HG03469 (cell line): ENCODE results near the gene ZNF219.

Experiments
- ATAC-seq: cut with Tn5 transposase; IDR thresholded peaks from one replicate; pipeline ENCODE4 v1.9.1; 2021; ENCODE audit warnings: mild to moderate bottlenecking, moderate library complexity, moderate number of reproducible peaks; ENCODE audit not compliant: unreplicated experiment

Gene ZNF219

DNA sequence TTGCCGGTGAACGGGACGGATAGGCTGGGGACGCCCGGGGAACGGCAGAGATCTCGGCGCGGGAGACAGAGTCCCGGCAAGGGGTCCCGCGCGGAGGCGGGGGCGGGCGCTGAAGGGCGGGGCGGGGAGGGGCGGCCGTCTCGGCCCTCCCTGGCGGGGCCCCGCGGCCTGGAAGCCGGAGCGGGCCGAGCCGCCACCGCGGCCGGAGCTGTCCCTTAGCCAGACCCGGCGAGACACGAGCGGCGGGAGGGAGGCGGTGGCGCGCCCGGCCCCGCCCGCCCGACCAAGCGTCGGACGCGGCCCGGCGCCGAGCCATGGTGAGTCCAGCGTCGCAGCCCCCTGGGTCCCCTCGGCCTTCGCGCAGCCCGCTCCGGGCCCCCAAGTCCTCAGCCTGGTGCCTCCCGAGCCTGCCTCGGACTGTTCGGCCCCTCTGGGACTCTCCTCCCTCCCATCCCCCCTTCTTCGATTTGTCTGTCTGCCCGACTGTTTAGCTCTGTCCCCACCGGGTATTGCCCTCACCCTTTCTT is 28.3 kb downstream of the ZNF219 start, which contains the start of gene ARHGEF40:
TSS of gene ARHGEF40 (plus strand) at position 222 of the 527 bp plus-strand sequence. CDS start at position 315, 93 bp downstream.
- no peak for ATAC-seq

DNA sequence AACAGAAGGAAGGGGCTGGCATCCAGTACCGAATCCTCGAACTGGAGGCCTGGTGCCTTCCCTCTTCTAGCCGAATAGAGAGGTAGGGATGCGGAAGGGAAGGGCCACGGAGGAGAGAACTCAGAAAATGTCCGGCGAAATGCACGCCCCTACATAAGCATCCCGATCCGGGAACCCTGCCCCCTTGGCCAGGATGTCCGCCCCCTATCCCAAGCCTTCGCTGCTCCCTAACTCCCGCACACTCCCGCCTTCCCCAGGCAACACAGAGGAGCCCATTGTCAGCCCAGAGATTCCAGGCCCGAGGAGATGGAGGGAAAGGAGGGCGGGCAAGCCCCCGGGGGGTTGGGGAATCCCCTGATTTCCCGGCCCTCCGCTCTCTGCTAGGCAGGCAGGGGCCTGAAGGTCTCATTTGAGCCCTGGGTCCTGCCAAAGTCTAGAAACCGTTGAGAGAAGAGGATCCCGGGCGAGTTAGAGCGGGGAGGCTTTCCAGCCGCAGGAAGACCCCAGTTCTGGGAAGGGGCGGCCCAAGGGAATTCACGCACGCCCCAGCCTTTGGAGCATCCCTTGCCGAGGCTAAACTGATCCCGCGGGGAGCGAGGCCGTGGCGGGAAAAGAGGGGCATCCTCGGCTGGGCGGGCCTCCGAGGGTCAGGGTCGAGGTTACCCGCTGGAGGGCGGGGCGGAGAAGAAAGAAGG is 28.9 kb downstream of the ZNF219 start:
- ATAC-seq = no peak

DNA sequence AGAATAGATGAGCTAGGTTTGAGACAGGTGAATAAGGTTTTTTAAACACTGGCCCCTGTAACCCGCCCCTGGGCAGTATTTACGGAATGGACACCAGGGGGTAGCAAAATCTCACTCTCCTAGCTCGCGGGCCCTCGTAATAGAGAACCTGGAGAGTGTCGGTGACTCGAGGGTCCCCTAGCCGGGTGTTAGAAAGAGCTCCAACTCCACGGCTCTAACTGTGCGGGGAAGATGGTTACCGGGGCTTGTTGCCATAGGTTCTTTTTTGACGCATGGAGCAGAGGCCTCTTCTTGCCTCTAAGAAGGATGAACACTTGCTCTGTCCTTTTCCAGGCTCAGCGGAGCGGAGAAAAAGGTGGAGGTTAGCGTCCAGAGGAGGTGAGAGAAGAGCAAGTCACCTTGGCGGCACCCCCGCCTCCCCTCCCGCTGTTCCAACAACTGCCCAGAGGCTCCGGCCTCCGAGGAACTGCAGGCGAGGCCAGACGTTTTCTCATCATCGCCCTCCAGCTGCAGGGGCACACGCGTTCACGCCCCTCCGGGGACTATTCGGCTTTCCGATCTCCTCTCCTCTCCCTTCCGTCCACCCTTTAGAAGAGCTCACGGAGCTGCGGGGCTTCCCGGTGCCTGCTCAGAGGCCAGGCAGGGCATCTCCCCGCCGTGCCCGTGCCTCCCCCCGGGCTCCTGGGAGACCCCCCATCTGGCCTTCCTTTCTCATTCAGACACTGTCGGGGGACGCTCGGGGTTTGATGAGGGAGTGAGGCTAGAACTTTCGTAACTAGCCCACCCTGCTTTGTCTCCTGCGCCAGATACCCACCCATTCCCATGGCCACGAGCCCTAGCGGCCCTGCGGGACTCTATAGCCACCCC is 29.7 kb downstream of the ZNF219 start:
- ATAC-seq = no peak

DNA sequence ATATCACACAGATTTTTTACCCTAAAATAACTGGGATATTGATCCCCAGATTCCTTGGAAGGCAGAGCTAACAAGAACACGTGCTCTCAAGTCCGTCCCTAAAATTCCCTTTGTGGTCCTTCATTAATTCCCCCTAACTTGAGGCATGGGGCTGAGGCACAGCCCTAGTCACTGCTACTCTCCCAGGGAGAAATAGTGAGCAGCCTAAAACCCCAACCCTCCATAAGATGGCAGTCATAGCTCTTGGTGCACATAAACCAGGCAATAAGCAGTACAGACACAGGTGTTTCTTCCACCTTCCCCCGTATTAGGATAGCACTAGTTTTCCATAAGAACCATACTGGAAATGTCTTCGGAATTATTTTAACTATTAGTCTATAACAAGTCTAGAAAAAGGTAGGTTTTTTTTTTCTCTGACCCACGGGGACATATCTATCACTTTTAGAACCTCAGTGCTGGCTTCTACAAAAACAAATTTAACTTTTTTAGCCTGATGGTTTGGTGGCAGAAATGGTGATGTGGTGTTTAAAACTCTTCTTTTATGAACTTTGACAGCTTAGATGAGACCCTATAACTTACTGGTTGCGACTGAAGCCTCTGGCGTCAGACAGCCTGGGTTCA is 31.5 kb downstream of the ZNF219 start:
- ATAC-seq = no peak

DNA sequence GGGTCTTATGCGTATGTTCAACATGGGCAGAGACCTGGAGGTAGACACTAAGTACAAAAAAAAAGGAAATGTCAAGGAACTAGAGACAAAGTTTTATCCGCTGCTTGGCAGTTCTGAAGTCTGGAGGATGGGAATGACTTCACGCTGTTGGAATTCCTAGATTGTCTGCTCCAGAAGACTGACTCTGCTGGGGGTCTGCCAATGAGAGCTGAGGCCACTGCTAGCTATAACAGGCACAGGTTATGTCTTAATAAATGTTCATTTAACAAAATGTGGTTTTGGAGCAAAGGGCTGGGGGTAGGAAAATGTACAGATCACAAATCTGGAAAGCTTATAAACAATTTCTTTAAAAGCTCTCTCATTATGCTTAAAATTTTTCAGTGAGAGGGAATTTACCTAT is 35.0 kb downstream of the ZNF219 start:
- ATAC-seq = no peak

DNA sequence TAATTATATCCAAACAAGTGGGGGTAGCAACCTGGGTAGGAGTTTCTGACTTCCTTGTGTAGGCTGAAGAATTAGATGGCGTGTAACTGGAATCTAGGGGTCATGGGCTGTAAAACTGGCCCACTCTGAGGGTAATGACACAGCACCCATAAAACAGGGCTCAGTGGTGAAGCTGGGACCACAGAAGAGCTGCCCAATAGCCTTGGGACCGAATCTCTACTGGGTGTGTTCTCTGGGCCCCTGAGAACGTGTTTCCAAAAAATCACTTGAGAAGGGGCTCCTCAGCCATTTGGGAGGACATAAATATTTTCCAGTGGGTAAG is 37.1 kb downstream of the ZNF219 start:
- no peak for ATAC-seq

DNA sequence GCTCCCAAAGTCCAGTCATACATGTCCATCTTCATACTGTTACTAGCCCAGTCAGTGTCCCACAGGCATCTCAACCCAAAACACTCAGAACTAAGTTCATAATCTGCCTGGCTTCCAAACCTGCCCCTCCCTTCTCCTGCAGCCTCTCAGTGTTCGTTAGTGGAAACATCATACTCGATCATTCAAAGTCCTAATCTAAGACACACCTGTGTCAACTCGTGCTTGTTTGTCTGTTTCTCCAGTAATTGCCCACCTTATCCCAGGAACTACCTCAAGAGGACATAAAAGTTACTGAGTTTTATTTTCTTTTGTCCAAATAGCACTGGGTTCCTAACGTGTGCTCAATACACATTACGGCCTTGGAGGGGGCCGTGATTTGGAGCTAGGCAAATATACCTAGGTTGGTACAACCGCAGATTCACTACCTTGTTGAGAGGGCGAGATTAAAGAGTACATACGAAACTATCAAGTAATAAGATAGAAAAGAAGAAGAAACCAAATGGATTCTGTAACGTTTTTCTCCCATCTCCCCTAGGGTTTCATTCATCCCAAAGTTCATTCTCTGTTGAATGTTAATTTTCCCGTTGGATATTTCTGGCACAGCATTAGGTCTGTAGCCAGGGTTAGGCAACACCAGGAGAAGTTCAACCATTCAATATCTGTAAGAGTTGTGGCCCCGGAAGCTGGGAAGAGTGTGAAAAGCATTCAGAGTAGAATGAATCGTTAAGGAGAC is 37.7 kb downstream of the ZNF219 start:
- no peak for ATAC-seq

DNA sequence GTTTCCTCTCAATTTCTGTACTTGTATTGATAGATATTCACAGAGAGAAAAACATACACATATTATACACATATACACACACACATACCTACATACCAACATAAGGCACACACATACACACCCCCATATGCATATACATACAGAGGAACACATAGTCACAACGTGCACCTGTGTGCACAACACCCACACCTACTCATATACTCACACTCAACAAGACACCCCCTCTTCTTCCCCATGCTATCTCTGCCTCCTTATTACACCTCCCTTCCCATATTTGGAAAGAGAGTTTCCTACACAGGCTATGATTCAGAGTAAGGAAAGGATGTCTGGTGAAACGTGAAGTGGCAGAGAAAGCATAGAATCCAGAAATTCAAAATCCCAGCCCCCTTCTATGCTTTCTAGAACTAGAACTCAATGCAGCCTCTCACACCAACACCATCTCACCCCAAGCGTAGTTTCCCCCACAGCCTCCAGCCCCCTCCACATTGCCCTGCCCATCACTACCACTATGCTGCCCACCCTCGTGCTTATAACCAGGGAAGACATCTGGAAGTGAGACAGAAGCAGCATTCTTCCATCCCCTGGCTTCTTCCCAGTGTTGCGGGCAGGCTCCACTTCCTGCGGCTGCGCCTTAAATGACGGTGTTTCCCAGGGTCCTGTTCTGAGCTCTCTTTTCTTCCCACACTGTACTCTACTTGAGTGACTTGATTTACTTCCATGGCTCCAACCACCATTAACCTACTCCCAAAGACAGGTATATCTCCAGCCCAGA is 38.4 kb downstream of the ZNF219 start:
- ATAC-seq = no peak

DNA sequence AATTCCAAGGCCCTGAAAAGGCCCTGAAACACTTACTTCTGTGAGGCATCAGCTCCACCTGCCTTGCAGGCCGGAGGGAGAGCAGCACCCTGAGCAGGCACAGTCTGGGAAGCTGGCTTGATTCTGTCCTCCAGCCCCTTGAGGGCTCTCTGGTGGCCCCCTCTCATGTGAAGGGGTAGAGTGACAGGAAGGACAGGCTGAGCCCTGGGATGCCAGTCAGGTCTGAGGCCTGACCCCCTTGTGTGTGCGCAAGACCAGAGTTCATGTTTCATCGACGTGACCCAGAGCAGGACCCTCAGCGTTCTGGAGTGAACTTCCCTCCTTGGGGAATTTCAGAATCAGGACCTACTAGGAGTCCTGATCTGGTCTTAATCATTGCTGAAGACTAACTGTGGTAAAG is 39.6 kb downstream of the ZNF219 start:
- ATAC-seq = no peak

DNA sequence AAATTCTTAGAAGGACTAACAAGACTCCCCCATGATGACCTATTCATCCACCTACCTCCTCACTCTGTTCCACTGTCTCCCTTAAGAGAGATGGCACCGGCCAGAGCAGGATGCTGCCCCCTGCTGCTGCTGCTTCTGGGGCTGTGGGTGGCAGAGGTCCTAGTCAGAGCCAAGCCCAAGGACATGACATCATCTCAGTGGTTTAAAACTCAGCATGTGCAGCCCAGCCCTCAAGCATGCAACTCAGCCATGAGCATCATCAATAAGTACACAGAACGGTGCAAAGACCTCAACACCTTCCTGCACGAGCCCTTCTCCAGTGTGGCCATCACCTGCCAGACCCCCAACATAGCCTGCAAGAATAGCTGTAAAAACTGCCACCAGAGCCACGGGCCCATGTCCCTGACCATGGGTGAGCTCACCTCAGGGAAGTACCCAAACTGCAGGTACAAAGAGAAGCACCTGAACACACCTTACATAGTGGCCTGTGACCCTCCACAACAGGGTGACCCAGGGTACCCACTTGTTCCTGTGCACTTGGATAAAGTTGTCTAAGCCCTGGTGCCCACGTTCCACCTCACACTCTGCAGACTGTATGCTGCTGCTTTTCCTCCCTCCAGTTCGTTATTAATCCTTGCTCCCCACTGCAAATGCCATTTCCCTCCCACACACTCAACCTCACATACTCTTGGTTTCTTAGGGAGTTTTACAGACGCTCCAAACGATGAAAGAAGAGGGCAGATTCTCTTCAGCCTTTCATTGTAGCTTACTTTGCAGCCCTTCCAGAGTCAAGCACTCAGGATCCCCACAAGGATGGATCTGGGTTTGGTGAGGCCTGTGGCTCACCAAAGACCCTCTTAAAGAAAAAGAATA is 40.4 kb downstream of the ZNF219 start, which contains the start of gene RNASE8:
TSS of gene RNASE8 (plus strand) at position 20 of the 873 bp plus-strand sequence. CDS start at position 91, 71 bp downstream.
- ATAC-seq = no peak

DNA sequence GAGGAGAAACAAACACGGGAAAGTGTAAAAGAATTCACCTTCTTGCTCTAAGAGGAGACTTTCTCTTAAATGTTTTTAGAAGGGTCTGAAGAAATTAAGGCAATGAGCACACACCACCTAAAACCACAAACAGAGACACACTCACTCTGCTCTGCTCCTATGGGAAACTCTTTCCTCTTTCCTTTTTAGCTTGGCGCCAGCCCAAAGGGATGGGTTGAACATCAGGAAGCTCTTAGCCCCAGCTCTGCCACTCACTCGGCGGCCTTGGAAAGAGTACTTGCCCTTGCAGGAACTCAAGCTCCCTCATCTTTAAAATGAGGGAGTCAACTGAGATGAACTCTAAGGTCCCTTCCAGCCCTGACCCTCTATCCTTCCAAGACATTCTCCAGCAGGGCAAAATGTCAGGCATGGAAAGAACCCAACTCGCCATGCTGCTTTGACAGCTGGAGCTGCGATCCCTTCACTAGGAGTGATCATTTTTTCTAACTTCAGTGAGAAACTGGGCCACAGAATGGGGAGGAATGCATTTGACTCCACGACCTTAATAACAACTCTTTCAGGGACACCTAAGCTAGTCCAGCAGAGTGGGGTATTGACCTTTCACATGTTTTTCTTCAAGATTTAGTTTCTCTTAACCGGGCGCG is 41.8 kb downstream of the ZNF219 start:
- no peak for ATAC-seq

DNA sequence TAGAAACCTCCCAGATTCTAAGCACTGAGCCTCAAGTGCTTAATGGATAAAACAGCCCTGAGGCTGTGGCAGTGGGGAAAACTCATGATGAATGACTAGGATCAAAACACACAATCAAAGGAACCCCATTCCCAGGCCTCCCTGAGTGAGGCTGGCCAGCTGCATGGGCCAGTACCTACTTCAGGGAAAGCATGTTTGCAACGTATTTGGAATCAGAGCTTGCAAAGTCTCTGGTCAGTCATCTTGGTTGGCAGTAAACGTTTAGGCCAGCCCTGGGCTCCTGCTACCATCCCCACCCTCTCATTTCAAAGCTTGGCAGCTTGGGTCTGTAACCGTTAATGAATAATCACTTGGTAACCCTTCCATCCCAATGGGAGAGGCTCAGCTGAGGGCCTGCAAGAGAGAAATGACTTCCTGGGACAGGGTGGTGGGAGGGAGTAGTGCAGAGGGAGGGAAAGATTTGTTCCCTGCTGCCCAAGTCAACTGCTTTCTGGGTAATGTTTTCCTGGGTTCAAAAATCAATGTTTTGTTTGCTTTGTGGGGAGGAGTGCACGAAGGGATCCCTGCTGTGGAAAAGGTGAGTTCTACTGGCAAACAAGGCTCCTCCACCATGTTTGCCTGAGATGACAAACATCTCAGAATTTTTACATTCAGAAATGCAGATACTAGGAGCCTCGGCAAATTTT is 42.9 kb downstream of the ZNF219 start:
- ATAC-seq = no peak

DNA sequence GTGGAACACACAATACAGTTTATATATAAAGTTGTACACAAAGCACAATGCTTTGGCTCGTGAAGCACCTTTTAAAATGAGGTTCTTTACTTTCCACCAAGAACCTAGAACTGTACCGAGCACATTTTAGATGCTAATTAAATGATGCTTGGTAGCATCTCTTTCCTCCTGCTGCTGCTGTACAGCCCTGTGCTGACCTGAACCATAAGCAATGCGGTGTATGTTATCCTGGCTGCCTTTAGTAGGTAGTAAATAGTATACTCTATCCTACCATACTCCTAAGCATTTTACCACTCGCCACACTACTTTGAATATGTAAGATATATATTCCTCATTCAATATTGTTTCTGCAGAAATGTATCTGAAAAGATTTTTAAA is 43.7 kb downstream of the ZNF219 start:
- no peak for ATAC-seq

DNA sequence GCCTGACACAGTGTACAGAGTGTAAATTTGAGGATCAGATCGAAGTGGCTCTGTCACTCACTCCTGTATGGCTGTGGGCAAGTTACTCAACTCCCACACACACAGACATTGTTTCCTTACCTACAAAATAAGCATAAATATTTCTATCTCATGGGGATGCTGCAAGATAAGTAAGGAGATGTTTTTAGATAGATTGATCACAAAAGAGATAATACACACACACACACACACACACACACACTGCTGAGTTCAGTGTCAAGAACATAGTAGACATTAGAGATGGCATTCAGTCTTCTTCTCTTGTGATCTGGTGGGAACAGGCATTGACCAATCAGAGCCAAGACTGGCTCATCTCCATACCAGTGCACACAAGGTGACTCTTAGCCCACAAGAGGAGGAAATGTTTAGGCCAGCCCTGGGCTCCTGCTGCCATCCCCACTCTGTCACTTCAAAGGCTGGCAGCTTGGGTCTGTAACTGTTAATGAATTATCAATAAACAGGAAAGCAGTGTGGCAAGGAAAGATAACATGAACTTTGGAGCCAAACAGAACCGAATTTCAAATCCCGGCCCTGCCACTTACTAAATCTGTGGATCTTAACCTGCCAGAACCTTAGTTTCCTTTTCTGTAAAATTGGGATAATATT is 44.2 kb downstream of the ZNF219 start:
- no peak for ATAC-seq

DNA sequence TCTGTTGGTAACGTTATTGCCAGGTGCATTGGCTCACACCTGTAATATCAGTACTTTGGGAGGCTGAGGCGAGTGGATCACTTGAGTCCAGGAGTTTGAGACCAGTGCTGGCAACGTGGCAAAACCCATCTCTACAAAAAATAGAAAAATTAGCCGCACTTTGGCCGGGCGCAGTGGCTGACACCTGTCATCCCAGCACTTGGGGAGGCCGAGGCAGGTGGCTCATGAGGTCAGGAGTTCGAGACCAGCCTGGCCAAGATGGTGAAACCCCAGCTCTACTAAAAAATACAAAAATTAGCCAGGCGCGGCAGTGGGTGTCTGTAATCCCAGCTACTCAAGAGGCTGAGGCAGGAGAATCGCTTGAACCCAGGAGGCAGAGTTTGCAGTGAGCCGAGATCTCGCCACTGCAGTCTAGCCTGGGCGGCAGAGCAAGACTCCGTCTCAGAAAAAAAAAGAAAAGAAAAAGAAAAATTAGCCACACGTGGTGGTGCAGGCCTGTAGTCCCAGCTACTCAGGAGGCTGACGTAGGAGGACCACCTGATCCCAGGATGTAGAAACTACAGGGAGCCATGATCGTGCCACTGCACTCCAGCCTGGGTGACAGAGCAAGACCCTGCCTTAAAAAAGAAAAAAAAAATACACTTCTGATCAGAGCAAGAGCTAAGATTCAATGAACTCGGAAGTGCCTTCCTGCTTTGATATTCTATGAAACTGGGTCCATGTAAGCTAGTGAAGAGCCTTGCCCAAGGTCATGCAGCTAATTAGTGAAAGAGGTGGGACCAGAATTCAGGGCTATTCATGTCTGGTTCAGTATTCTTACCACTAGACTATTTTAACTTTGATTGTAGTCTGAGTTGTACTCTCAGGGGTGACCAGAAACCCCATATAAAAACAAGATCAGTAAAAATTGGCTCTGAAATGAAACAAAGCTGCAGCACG is 45.0 kb downstream of the ZNF219 start:
- no peak for ATAC-seq

DNA sequence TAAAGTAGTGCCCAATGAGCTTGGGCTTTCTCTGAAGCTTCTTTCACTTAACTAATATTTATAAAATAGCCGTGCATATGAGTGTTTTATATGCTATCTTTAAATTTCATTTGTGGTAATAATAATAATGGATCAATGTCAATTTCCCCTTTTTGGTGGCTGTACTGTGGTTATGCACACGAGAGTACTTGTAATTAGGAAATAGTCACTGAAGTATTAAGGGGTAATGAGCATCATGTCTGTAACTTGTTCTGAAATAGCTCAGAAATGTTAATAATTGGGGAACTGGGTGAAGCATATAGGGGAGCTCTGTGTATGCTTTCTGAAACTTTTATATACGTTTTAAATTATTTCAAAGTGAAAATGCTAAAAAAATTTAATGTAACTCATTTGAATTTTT is 47.9 kb downstream of the ZNF219 start:
- no peak for ATAC-seq
